ENCODE results near the gene ATG9B. TPM values are rescaled to one million over a fixed set of nuclear protein-coding genes. Genes with fewer than 3 reads are reported as not detected.
A peak's percentile ranks its signal among the peaks of the same experiment; 100 is the strongest.
"Not testable (repeated sequence)": the region's sequence is repeated elsewhere in the genome, so short reads cannot be mapped to it uniquely, and the experiment has no call there.

Gene ATG9B
- total RNA-seq, 1 donor from 2014 or later, result 5.0 TPM

GRCh38 chr7:151014950-151015349, 9.3 kb downstream of the ATG9B start:
- Mint-ChIP-seq H3K4me3 (ENCODE audit: low read depth) (peak overlapping the region; percentile 87), H3K27me3 (ENCODE audit: low read depth) (peaks cover 16% of the 10 kb centered on the region), H3K4me1 (ENCODE audit: low read depth) (peaks cover 65% of the 10 kb centered on the region), H3K9me3 (no peaks in the 10 kb centered on the region), H3K27ac (peak overlapping the region; percentile 43), H3K36me3 (ENCODE audit: low read depth) (peaks cover 6% of the 10 kb centered on the region)
- DNase-seq (ENCODE audit: low spot score), result no peak
- intact Hi-C loops (cut with micrococcal nuclease), result loop anchor here (5.0 kb wide), 3 partner anchors 38 to 227 kb away; partner anchors contain the start of genes CDK5, KCNH2 and SLC4A2

- Mint-ChIP-seq H3K4me1 (ENCODE audit: low read depth) (peaks cover 61% of the 10 kb centered on the region), H3K9me3 (no peaks in the 10 kb centered on the region), H3K36me3 (ENCODE audit: low read depth) (peaks cover 6% of the 10 kb centered on the region), H3K27me3 (ENCODE audit: low read depth) (peaks cover 8% of the 10 kb centered on the region), H3K4me3 (ENCODE audit: low read depth) (peak overlapping the region; percentile 87), H3K27ac (peak overlapping the region; percentile 91)
- intact Hi-C loops (cut with micrococcal nuclease), result loop anchor here (5.0 kb wide), 2 partner anchors 37 to 43 kb away; partner anchors contain the start of genes CDK5, KCNH2 and SLC4A2
- peak; percentile 90 for DNase-seq (ENCODE audit: low spot score)
These were observed 10.4 kb downstream of the ATG9B start for GRCh38 chr7:151013733-151014497.

DNA sequence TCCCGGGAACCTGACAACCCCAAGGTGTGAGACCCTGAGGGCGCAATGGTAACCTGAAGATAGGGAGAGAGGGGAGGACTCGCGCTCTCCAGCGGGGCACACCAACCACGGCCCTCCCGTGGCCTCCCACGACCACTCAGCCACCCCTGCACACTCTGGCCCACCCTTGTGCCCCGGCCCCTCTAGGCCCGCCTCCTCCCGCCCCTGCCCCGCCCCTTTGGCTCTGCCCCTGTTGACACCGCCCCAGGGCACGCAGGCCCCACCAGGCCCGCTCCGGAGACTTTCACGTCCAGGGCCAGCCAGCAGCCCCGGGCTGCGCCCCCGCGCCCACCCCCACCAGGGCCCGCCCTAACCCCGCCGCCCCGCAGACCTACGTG, 10.9 kb downstream of the ATG9B start:
- peaks cover 4% of the 10 kb centered on the region for H3K27me3 Mint-ChIP-seq (ENCODE audit: low read depth)
- peak overlapping the region; percentile 91 for H3K27ac Mint-ChIP-seq
- no peak for DNase-seq (ENCODE audit: low spot score)
- H3K4me1 Mint-ChIP-seq (ENCODE audit: low read depth), result peaks cover 62% of the 10 kb centered on the region
- H3K4me3 Mint-ChIP-seq (ENCODE audit: low read depth), result no peak overlapping the region
- H3K9me3 Mint-ChIP-seq, result no peaks in the 10 kb centered on the region
- intact Hi-C loops (cut with micrococcal nuclease), result loop anchor here (5.0 kb wide), 2 partner anchors 36 to 44 kb away; partner anchors contain the start of genes CDK5, KCNH2 and SLC4A2
- H3K36me3 Mint-ChIP-seq (ENCODE audit: low read depth), result peaks cover 6% of the 10 kb centered on the region

DNA sequence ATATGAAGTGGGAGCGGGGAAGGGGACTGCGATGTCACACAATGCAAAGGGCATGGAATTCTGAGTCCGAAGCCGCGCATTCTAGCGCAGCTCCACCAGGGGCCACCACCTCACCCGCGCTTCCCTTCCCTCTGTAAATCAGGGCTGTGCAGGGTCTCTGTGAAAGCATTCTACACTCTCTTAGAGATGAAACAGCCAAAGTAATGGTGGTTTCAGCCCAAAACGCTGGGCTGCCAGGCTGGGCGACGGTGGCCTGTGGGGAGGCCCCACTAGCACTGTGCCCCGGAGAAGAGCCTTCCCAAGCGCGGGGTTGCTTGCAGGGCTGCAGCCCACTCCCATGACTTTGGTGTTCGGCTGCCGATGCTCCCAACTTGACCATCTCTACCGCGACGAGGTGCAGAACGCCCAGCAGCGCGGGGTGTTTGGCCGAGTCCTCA, 11.4 kb downstream of the ATG9B start:
- DNase-seq (ENCODE audit: low spot score), result no peak
- H3K27me3 Mint-ChIP-seq (ENCODE audit: low read depth), result peaks cover 2% of the 10 kb centered on the region
- no peaks in the 10 kb centered on the region for H3K9me3 Mint-ChIP-seq
- H3K4me1 Mint-ChIP-seq (ENCODE audit: low read depth), result peaks cover 62% of the 10 kb centered on the region
- H3K36me3 Mint-ChIP-seq (ENCODE audit: low read depth), result peaks cover 6% of the 10 kb centered on the region
- peak overlapping the region; percentile 56 for H3K27ac Mint-ChIP-seq
- intact Hi-C loops (cut with micrococcal nuclease), result loop anchor here (5.0 kb wide), 2 partner anchors 36 to 44 kb away; partner anchors contain the start of genes CDK5, KCNH2 and SLC4A2
- peak overlapping the region; percentile 54 for H3K4me3 Mint-ChIP-seq (ENCODE audit: low read depth)

DNA sequence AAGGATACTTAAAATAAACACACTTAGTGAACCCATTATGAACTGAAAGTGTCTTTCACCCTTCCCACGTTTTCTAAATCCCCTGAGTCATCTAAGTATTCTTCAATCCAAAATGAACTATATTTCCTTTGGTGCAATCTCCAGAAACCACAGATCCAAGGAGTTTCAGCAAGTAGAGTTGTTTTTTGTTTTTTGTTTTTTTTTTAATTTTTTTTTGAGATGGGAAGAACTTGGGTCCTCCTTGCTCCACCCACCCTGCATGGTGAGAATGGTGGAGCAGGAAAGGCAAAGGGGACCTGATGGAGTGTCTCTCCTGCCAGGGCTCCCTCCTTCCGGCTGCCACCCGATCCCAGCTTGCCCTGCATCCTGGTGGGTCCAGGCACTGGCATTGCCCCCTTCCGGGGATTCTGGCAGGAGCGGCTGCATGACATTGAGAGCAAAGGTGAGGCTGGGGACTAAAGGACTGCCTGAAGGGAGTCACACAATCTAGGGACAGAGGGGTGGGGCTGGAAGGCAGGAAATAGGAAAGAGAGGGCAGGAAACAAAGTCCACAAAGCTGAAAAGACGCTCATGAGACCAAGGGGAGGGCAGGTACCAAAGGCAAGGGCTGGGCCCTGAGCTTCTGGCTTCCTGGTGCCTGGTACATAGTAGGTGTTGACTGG, 12.1 kb downstream of the ATG9B start:
- Mint-ChIP-seq H3K36me3 (ENCODE audit: low read depth) (peaks cover 6% of the 10 kb centered on the region), H3K27ac (peak overlapping the region; percentile 74), H3K4me1 (ENCODE audit: low read depth) (peaks cover 63% of the 10 kb centered on the region), H3K4me3 (ENCODE audit: low read depth) (peak overlapping the region; percentile 54), H3K9me3 (no peaks in the 10 kb centered on the region), H3K27me3 (ENCODE audit: low read depth) (no peaks in the 10 kb centered on the region)
- intact Hi-C loops (cut with micrococcal nuclease), result loop anchor here (5.0 kb wide), 2 partner anchors 35 to 45 kb away; partner anchors contain the start of genes CDK5, KCNH2 and SLC4A2
- no peak for DNase-seq (ENCODE audit: low spot score)

DNA sequence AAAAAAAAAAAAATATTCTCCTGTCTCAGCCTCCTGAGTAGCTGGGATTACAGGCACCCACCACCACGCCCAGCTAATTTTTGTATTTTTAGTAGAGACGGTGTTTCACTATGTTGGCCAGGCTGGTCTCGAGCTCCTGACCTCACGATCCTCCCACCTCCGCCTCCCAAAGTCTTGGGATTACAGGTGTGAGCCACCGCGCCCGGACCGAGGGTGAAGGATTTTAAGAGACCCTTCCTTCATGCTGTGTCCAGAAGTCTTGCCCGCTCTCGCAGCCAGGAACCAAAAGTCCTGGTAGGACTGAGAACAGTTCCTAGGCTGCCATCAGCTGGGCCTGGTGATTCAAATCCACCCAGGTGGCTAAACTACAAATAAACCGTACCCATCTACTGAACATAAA, 12.7 kb downstream of the ATG9B start:
- H3K27ac Mint-ChIP-seq, result peak overlapping the region; percentile 74
- intact Hi-C loops (cut with micrococcal nuclease), result loop anchor here (5.0 kb wide), 2 partner anchors 34 to 46 kb away; partner anchors contain the start of genes CDK5, KCNH2 and SLC4A2
- H3K9me3 Mint-ChIP-seq; H3K36me3 Mint-ChIP-seq (ENCODE audit: low read depth); DNase-seq (ENCODE audit: low spot score); H3K27me3 Mint-ChIP-seq (ENCODE audit: low read depth): not testable (repeated sequence)
- H3K4me3 Mint-ChIP-seq (ENCODE audit: low read depth), result peak overlapping the region; percentile 27
- peaks cover 64% of the 10 kb centered on the region for H3K4me1 Mint-ChIP-seq (ENCODE audit: low read depth)

DNA sequence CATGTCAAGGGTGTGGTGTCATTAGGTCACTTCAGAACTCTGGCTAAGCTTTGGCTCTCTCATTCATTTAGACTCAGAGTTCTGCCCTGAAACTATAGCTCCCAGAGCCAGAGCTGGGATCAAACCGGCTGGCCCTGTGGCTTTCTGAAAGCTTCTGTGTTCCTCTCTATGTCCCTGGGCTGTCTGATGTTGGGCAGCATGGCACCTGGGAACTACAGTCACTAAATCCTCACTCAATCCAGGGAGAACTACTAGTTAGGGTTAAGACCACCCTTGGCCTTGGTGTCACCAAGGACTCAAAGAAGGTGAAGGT, 13.2 kb downstream of the ATG9B start:
- Mint-ChIP-seq H3K4me1 (ENCODE audit: low read depth) (peaks cover 61% of the 10 kb centered on the region), H3K36me3 (ENCODE audit: low read depth) (peaks cover 6% of the 10 kb centered on the region), H3K27ac (peak overlapping the region; percentile 86), H3K4me3 (ENCODE audit: low read depth) (peak overlapping the region; percentile 68), H3K9me3 (no peaks in the 10 kb centered on the region), H3K27me3 (ENCODE audit: low read depth) (no peaks in the 10 kb centered on the region)
- no peak for DNase-seq (ENCODE audit: low spot score)
- intact Hi-C loops (cut with micrococcal nuclease), result loop anchor here (5.0 kb wide), 2 partner anchors 34 to 46 kb away; partner anchors contain the start of genes CDK5, KCNH2 and SLC4A2

DNA sequence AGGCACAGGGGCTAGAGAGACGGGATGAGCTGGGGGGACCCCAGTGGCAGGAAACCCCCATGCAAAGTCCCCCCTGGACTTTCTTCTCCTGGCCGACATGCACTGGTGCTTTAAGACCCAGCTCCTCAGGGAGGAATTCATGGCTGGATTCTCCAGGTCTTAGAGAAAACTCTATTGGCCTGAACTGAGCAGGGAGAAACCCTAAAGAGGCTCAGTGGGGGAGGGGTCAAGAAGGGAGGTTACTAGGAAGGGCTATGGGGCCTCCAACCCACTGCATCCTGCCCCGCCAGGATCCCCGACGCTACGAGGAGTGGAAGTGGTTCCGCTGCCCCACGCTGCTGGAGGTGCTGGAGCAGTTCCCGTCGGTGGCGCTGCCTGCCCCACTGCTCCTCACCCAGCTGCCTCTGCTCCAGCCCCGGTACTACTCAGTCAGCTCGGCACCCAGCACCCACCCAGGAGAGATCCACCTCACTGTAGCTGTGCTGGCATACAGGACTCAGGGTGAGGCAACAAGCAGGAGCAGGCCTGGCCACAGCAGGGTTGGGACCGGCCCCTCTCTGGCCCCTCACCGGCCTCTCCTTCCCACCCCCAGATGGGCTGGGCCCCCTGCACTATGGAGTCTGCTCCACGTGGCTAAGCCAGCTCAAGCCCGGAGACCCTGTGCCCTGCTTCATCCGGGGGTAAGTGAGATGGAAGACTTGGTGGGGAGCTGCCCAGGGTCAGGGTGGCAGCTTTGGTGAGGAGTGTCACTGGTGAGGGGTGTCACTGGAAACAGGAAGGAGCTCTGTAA, 13.8 kb downstream of the ATG9B start:
- Mint-ChIP-seq H3K36me3 (ENCODE audit: low read depth) (peaks cover 6% of the 10 kb centered on the region), H3K9me3 (no peaks in the 10 kb centered on the region), H3K27me3 (ENCODE audit: low read depth) (no peaks in the 10 kb centered on the region), H3K4me1 (ENCODE audit: low read depth) (peaks cover 59% of the 10 kb centered on the region), H3K27ac (peak overlapping the region; percentile 86), H3K4me3 (ENCODE audit: low read depth) (peak overlapping the region; percentile 68)
- intact Hi-C loops (cut with micrococcal nuclease), result loop anchor here (5.0 kb wide), 2 partner anchors 33 to 47 kb away; partner anchors contain the start of genes CDK5, KCNH2 and SLC4A2
- no peak for DNase-seq (ENCODE audit: low spot score)

DNA sequence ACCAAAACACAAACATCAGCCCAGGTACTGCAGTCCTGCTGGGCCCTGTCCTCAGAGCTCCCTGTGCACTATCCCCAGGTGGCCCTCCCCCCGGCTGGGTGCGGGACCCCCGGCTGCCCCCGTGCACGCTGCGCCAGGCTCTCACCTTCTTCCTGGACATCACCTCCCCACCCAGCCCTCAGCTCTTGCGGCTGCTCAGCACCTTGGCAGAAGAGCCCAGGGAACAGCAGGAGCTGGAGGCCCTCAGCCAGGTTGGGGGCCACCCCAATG, 14.3 kb downstream of the ATG9B start:
- no peak for DNase-seq (ENCODE audit: low spot score)
- intact Hi-C loops (cut with micrococcal nuclease), result loop anchor here (5.0 kb wide), 2 partner anchors 33 to 47 kb away; partner anchors contain the start of genes CDK5, KCNH2 and SLC4A2
- peaks cover 54% of the 10 kb centered on the region for H3K4me1 Mint-ChIP-seq (ENCODE audit: low read depth)
- H3K36me3 Mint-ChIP-seq (ENCODE audit: low read depth), result peaks cover 6% of the 10 kb centered on the region
- no peaks in the 10 kb centered on the region for H3K9me3 Mint-ChIP-seq
- no peak overlapping the region for H3K4me3 Mint-ChIP-seq (ENCODE audit: low read depth)
- no peak overlapping the region for H3K27ac Mint-ChIP-seq
- H3K27me3 Mint-ChIP-seq (ENCODE audit: low read depth), result no peaks in the 10 kb centered on the region

- intact Hi-C loops (cut with micrococcal nuclease), result loop anchor here (5.0 kb wide), 2 partner anchors 32 to 48 kb away; partner anchors contain the start of genes CDK5, KCNH2 and SLC4A2
- H3K4me3 Mint-ChIP-seq (ENCODE audit: low read depth), result peak overlapping the region; percentile 8
- H3K9me3 Mint-ChIP-seq, result no peaks in the 10 kb centered on the region
- peaks cover 49% of the 10 kb centered on the region for H3K4me1 Mint-ChIP-seq (ENCODE audit: low read depth)
- H3K36me3 Mint-ChIP-seq (ENCODE audit: low read depth), result peaks cover 6% of the 10 kb centered on the region
- no peak for DNase-seq (ENCODE audit: low spot score)
- H3K27me3 Mint-ChIP-seq (ENCODE audit: low read depth), result no peaks in the 10 kb centered on the region
- H3K27ac Mint-ChIP-seq, result peak overlapping the region; percentile 22
These were observed 14.8 kb downstream of the ATG9B start for GRCh38 chr7:151009327-151010036.

GRCh38 chr7:151008511-151009323, 15.6 kb downstream of the ATG9B start:
- Mint-ChIP-seq H3K27ac (peak overlapping the region; percentile 82), H3K4me3 (ENCODE audit: low read depth) (peak overlapping the region; percentile 79), H3K4me1 (ENCODE audit: low read depth) (peaks cover 45% of the 10 kb centered on the region), H3K9me3 (no peaks in the 10 kb centered on the region), H3K27me3 (ENCODE audit: low read depth) (no peaks in the 10 kb centered on the region), H3K36me3 (ENCODE audit: low read depth) (peaks cover 6% of the 10 kb centered on the region)
- intact Hi-C loops (cut with micrococcal nuclease), result no loop called here
- peak; percentile 67 for DNase-seq (ENCODE audit: low spot score)
